K562 (cell line): ENCODE data around the gene ZNF213. TPM values are rescaled to one million over a fixed set of nuclear protein-coding genes. Genes with fewer than 3 reads are reported as not detected.

Source experiments
- ATAC-seq: fragments of 200-7000 bp; cut with Tn5 transposase; 3 replicates; pipeline ENCODE4 v1.9.1; 2020; ENCODE audit warnings: moderate library complexity
- BruUV-seq: library from RNA; stranded (reverse); fragments of 400-500 nt; replicated peaks from 2 replicates; lab custom pipeline; 2021; lab: Mats Ljungman, UMichigan
- CTCF ChIA-PET: fragments of 300-600 bp; formaldehyde crosslinking; extraction: SDS; loops from one replicate; lab custom pipeline; 2021; ENCODE audit warnings: low intra/inter-chr PET ratio; lab: Yijun Ruan, JAX
- POLR2A ChIA-PET: fragments of 300-600, 350-650 bp; sonication (Branson Sonifier 250); formaldehyde crosslinking; extraction: SDS; loops from one replicate; lab custom pipeline; 2021; ENCODE audit warnings: antibody characterized with exemption, inconsistent platforms; lab: Yijun Ruan, JAX
- DNase-seq, 4 experiments: peaks; one replicate each; pipeline versions ENCODE4 v3.0.0 to v3.0.0-alpha.2; 2011 to 2018; ENCODE audit warnings: low spot score in 3 of 4, mixed read lengths in 3 of 4; ENCODE audit errors: extremely low read depth in 1 of 4
- FAIRE-seq: peaks from 2 replicates; lab custom pipeline; 2011; peaks lifted over from hg19 to GRCh38; lab: Jason Lieb, UNC
- H2AFZ ChIP-seq: 2 replicates; pipeline ENCODE4 v1.6.0; 2011; ENCODE audit warnings: low read depth, low read length, control low read depth, inconsistent platforms
- H3K27ac ChIP-seq: fragments of 200-600 bp; 3 replicates; pipeline ENCODE4 v1.8.0; 2011; ENCODE audit warnings: low read depth, mild to moderate bottlenecking, control low read depth, inconsistent platforms, low read length, moderate library complexity, mixed read lengths; ENCODE audit errors: extremely low read depth
- H3K27me3 ChIP-seq, 2 experiments: fragments of 300-600 bp in 1 of 2; 2 replicates in 1 of 2; 3 replicates in 1 of 2; pipeline versions ENCODE4 v1.6.0 to v1.8.0; 2011; ENCODE audit warnings: inconsistent platforms in 2 of 2, low read length in 2 of 2, mild to moderate bottlenecking in 1 of 2, mixed read lengths in 1 of 2, moderate library complexity in 1 of 2; ENCODE audit not compliant: control insufficient read depth in 2 of 2, insufficient read depth in 2 of 2
- H3K36me3 ChIP-seq: fragments of 300-600 bp; 3 replicates; pipeline ENCODE4 v1.8.0; 2011; ENCODE audit warnings: mild to moderate bottlenecking, low read length, inconsistent platforms; ENCODE audit not compliant: control insufficient read depth, insufficient read depth
- H3K4me1 ChIP-seq, 2 experiments: fragments of 200-600 bp in 1 of 2; replicated peaks in 1 of 2; 2 replicates in 1 of 2; 3 replicates in 1 of 2; pipeline versions ENCODE4 v1.5.1 to v1.8.0; 2011; ENCODE audit warnings: inconsistent platforms in 2 of 2, low read length in 2 of 2, mild to moderate bottlenecking in 1 of 2, mixed read lengths in 1 of 2, moderate library complexity in 1 of 2; ENCODE audit not compliant: control insufficient read depth in 2 of 2, insufficient read depth in 2 of 2
- H3K4me2 ChIP-seq: 2 replicates; pipeline ENCODE4 v1.6.1; 2011; ENCODE audit warnings: low read length, control low read depth, inconsistent platforms, mixed read lengths; ENCODE audit not compliant: insufficient read depth
- H3K4me3 ChIP-seq: fragments of 200-600 bp; sonication (generic), shearing (Covaris generic); 2 replicates; pipeline ENCODE4 v1.5.1; 2016; ENCODE audit warnings: control low read depth, inconsistent platforms
- H3K79me2 ChIP-seq: fragments of 200-600 bp; 3 replicates; pipeline ENCODE4 v1.8.0; 2011; ENCODE audit warnings: low read length, inconsistent platforms; ENCODE audit not compliant: control insufficient read depth, insufficient read depth
- H3K9ac ChIP-seq, 2 experiments: 2 replicates each; pipeline versions ENCODE4 v1.6.0 to v1.6.1; 2011; ENCODE audit warnings: low read depth in 2 of 2, low read length in 2 of 2, control low read depth in 1 of 2, inconsistent platforms in 1 of 2, mild to moderate bottlenecking in 1 of 2, mixed read lengths in 1 of 2; ENCODE audit not compliant: insufficient read depth in 1 of 2
- H3K9me1 ChIP-seq: one replicate; pipeline ENCODE4 v1.6.0; 2011; ENCODE audit warnings: inconsistent platforms, mild to moderate bottlenecking, low read length, moderate library complexity; ENCODE audit not compliant: control insufficient read depth, insufficient read depth
- H3K9me3 ChIP-seq: replicated peaks from 2 replicates; pipeline ENCODE4 v1.5.1; 2011; ENCODE audit warnings: low read depth, low read length, inconsistent platforms; ENCODE audit not compliant: control insufficient read depth, insufficient read depth
- H4K20me1 ChIP-seq: replicated peaks from 2 replicates; pipeline ENCODE4 v1.6.1; 2011; ENCODE audit warnings: low read length, inconsistent platforms, mixed read lengths; ENCODE audit not compliant: control insufficient read depth, insufficient read depth
- ASH1L ChIP-seq: fragments of 450-650 bp; IDR thresholded peaks from 2 replicates; pipeline ENCODE4 v1.6.1; 2018; ENCODE audit warnings: borderline replicate concordance, mild to moderate bottlenecking, low read depth; ENCODE audit not compliant: partially characterized antibody
- BACH1 ChIP-seq: fragments of 200-800 bp; sonication (Bioruptor generic); IDR thresholded peaks from 2 replicates; pipeline ENCODE4 v1.6.1; 2016; ENCODE audit warnings: missing genetic modification characterization, missing compliant biosample characterization
- BMI1 ChIP-seq: fragments of 150-350 bp; IDR thresholded peaks from 2 replicates; pipeline ENCODE4 v1.6.1; 2014; ENCODE audit warnings: low read length
- CREBBP ChIP-seq: IDR thresholded peaks from one replicate; pipeline ENCODE4 v1.6.1; 2012; ENCODE audit warnings: low read depth, mild to moderate bottlenecking, control low read depth, inconsistent platforms, low read length
- FOXA1 ChIP-seq: fragments of 450-650 bp; IDR thresholded peaks from 2 replicates; pipeline ENCODE4 v1.6.1; 2016; ENCODE audit warnings: mild to moderate bottlenecking, borderline replicate concordance
- HNRNPUL1 ChIP-seq: fragments of 200-400 bp; formaldehyde crosslinking; IDR thresholded peaks from 2 replicates; pipeline ENCODE4 v1.6.1; 2017; ENCODE audit warnings: low read length
- NFXL1 ChIP-seq: fragments of 450-650 bp; formaldehyde crosslinking; IDR thresholded peaks from 2 replicates; pipeline ENCODE4 v1.4.0; 2021; ENCODE audit warnings: mild to moderate bottlenecking
- NFYB ChIP-seq: IDR thresholded peaks from 2 replicates; pipeline ENCODE4 v1.6.1; 2011; ENCODE audit warnings: mild to moderate bottlenecking, moderate library complexity; ENCODE audit not compliant: insufficient read length; ENCODE audit errors: extremely low read depth
- POLR3A ChIP-seq: IDR thresholded peaks from 2 replicates; pipeline ENCODE4 v1.6.1; 2011; ENCODE audit warnings: borderline replicate concordance, mild to moderate bottlenecking, moderate library complexity; ENCODE audit not compliant: insufficient read length, insufficient read depth; ENCODE audit errors: extremely low read depth
- RBBP5 ChIP-seq: fragments of 200-600 bp; sonication (generic); IDR thresholded peaks from 2 replicates; pipeline ENCODE4 v1.6.1; 2012; ENCODE audit warnings: borderline replicate concordance, mild to moderate bottlenecking, low read length, control low read depth, inconsistent platforms; ENCODE audit not compliant: insufficient read depth, poor library complexity, severe bottlenecking
- WGBS: fragments of 100-300 bp; shearing (Covaris generic); methylation state at CpG from one replicate; pipeline ENCODE4 v1.1.6; 2016; ENCODE audit warnings: low coverage, mixed read lengths; ENCODE audit not compliant: insufficient coverage; ENCODE audit errors: missing lambda C conversion rate; 5-methylcytosine and 5-hydroxymethylcytosine counted together
- in situ Hi-C: fragments of 300-500 bp; cut with MboI; formaldehyde crosslinking; loops from 4 replicates; pipeline ENCODE4 v1.15.0; 2018; ENCODE audit warnings: inconsistent platforms, mixed read lengths
- intact Hi-C: fragments of 100-400 bp; cut with micrococcal nuclease; formaldehyde crosslinking; loops from 2 replicates; pipeline ENCODE4 v1.14.2; 2022
- polyA plus RNA-seq, 8 experiments: library from polyadenylated mRNA; depleted of rRNA in 4 of 8; stranded (reverse) in 5 of 8; unstranded in 3 of 8; fragments of >200 nt; fragmentation: Nextera tagmentation in 2 of 8; fragmentation: Illumina TruSeq in 1 of 8; extraction: Ambion mirVana in 2 of 8; extraction: Trizol in 1 of 8; gene quantifications; 2 replicates each; pipeline versions ENCODE4 v1.2.1 to v1.2.3, GENCODE V29; 2011 to 2014; ENCODE audit warnings: inconsistent platforms in 1 of 8, missing spikeins in 1 of 8
- total RNA-seq, 7 experiments: library from RNA; depleted of rRNA in 6 of 7; stranded (reverse); fragments of >200 nt in 6 of 7; fragmentation: Illumina TruSeq in 2 of 7; extraction: Trizol in 2 of 7; gene quantifications; 2 replicates each; pipeline versions ENCODE4 v1.2.1 to v1.2.3, GENCODE V29; 2011 to 2021; ENCODE audit warnings: low replicate concordance in 1 of 7
- TF ChIP-seq, protein P1 (sequence below): fragments of 450-650 bp; IDR thresholded peaks from 2 replicates; pipeline ENCODE4 v1.6.1; 2017; ENCODE audit warnings: antibody characterized with exemption
- TF ChIP-seq, protein P2 (sequence below): sonication (generic); formaldehyde crosslinking; IDR thresholded peaks from 2 replicates; pipeline ENCODE4 v1.8.0; 2022; ENCODE audit warnings: mild to moderate bottlenecking, missing genetic modification reagents
- TF ChIP-seq, protein P3 (sequence below), 2 experiments: fragments of 450-650 bp; IDR thresholded peaks; 2 replicates each; pipeline ENCODE4 v1.6.1; 2018; ENCODE audit warnings: mild to moderate bottlenecking in 2 of 2, low read depth in 1 of 2; ENCODE audit not compliant: partially characterized antibody in 2 of 2
- TF ChIP-seq, protein P4 (sequence below): fragments of 450-650 bp; IDR thresholded peaks from 2 replicates; pipeline ENCODE4 v1.6.1; 2017; ENCODE audit warnings: mild to moderate bottlenecking, moderate library complexity

The ZNF213 gene
- total and polyA plus RNA-seq, 9 of the 15 experiments (the other 6 are each of a cell fraction or from before 2014, with no cell fraction given) = 0.49 to 10.0 (median 1.8) TPM

DNA sequence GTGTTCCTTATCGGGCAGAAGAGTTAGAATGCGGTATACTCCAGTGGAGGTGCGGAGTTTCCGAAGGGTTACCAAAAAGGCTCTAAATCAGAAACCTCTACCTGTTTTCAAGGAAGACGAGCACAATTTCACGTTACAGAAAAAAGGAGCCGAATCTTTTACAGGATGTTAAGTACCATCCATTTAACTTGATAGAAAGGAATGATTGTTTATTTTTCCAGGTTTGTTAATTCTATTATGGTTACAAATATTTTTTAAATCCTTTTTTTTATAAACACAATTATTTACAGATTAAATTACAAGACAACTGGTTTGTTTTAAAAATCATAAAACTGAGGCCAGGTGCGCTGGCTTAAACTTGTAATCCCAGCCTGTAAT, 18.2 kb downstream of the ZNF213 start:
- ChIA-PET CTCF (no interaction called here), POLR2A (interaction anchor here (1.3 kb wide), 1 partner anchor 19 kb away, joined by 6 read pairs; no protein-coding TSS in a partner anchor)
- peaks cover 4% of the 10 kb centered on the region; the same call in 1 of the 2 replicates for H4K20me1 ChIP-seq
- peak overlapping the region; percentile 62; the same call in 1 of the 2 replicates for H3K4me3 ChIP-seq
- ATAC-seq (peak; percentile 30; the same call in 1 of the 3 replicates), DNase-seq (no peak), FAIRE-seq (no peak)
- H3K9ac ChIP-seq = no peak overlapping the region
- WGBS = 4% methylated on average over 8 of the region's 8 CpGs
- peaks cover 2 to 41% of the 10 kb centered on the region in 2 experiments; a peak in 3 of 5 replicates for H3K4me1 ChIP-seq
- H3K9me1 ChIP-seq = no peaks in the 10 kb centered on the region
- H3K4me2 ChIP-seq = peak overlapping the region; percentile 99; the same call in 1 of the 2 replicates
- no peaks in the 10 kb centered on the region for H3K79me2 ChIP-seq
- in situ Hi-C loops = no loop called here
- no peaks in the 10 kb centered on the region for H3K36me3 ChIP-seq
- no peaks in the 10 kb centered on the region for H3K27me3 ChIP-seq
- H2AFZ ChIP-seq = no peak overlapping the region
- no peaks in the 10 kb centered on the region for H3K9me3 ChIP-seq
- intact Hi-C loops = loop anchor here (1.0 to 10.0 kb wide), 3 partner anchors 14 to 112 kb away; no protein-coding TSS in a partner anchor
- H3K27ac ChIP-seq = no peak overlapping the region; the same call in 2 of the 3 replicates
- BruUV-seq = no TSS peak
- TF ChIP-seq POLR3A (no peak), CREBBP (no peak), NFYB (no peak), BACH1 (tag) (no peak), NFXL1 (no peak), RBBP5 (no peak), BMI1 (no peak), FOXA1 (no peak), ASH1L (no peak), HNRNPUL1 (no peak)
- TF ChIP-seq, protein P1, sequence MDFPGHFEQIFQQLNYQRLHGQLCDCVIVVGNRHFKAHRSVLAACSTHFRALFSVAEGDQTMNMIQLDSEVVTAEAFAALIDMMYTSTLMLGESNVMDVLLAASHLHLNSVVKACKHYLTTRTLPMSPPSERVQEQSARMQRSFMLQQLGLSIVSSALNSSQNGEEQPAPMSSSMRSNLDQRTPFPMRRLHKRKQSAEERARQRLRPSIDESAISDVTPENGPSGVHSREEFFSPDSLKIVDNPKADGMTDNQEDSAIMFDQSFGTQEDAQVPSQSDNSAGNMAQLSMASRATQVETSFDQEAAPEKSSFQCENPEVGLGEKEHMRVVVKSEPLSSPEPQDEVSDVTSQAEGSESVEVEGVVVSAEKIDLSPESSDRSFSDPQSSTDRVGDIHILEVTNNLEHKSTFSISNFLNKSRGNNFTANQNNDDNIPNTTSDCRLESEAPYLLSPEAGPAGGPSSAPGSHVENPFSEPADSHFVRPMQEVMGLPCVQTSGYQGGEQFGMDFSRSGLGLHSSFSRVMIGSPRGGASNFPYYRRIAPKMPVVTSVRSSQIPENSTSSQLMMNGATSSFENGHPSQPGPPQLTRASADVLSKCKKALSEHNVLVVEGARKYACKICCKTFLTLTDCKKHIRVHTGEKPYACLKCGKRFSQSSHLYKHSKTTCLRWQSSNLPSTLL = no peak; the same call in 1 of the 2 replicates
- TF ChIP-seq, protein P2, sequence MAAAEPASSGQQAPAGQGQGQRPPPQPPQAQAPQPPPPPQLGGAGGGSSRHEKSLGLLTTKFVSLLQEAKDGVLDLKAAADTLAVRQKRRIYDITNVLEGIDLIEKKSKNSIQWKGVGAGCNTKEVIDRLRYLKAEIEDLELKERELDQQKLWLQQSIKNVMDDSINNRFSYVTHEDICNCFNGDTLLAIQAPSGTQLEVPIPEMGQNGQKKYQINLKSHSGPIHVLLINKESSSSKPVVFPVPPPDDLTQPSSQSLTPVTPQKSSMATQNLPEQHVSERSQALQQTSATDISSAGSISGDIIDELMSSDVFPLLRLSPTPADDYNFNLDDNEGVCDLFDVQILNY = no peak
- TF ChIP-seq, protein P3, sequence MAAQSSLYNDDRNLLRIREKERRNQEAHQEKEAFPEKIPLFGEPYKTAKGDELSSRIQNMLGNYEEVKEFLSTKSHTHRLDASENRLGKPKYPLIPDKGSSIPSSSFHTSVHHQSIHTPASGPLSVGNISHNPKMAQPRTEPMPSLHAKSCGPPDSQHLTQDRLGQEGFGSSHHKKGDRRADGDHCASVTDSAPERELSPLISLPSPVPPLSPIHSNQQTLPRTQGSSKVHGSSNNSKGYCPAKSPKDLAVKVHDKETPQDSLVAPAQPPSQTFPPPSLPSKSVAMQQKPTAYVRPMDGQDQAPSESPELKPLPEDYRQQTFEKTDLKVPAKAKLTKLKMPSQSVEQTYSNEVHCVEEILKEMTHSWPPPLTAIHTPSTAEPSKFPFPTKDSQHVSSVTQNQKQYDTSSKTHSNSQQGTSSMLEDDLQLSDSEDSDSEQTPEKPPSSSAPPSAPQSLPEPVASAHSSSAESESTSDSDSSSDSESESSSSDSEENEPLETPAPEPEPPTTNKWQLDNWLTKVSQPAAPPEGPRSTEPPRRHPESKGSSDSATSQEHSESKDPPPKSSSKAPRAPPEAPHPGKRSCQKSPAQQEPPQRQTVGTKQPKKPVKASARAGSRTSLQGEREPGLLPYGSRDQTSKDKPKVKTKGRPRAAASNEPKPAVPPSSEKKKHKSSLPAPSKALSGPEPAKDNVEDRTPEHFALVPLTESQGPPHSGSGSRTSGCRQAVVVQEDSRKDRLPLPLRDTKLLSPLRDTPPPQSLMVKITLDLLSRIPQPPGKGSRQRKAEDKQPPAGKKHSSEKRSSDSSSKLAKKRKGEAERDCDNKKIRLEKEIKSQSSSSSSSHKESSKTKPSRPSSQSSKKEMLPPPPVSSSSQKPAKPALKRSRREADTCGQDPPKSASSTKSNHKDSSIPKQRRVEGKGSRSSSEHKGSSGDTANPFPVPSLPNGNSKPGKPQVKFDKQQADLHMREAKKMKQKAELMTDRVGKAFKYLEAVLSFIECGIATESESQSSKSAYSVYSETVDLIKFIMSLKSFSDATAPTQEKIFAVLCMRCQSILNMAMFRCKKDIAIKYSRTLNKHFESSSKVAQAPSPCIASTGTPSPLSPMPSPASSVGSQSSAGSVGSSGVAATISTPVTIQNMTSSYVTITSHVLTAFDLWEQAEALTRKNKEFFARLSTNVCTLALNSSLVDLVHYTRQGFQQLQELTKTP (IDR thresholded peaks at IDR 0.05; ENCODE audit: low read depth in 1 of 2, partially characterized antibody in 2 of 2) = no peak
- TF ChIP-seq, protein P4, sequence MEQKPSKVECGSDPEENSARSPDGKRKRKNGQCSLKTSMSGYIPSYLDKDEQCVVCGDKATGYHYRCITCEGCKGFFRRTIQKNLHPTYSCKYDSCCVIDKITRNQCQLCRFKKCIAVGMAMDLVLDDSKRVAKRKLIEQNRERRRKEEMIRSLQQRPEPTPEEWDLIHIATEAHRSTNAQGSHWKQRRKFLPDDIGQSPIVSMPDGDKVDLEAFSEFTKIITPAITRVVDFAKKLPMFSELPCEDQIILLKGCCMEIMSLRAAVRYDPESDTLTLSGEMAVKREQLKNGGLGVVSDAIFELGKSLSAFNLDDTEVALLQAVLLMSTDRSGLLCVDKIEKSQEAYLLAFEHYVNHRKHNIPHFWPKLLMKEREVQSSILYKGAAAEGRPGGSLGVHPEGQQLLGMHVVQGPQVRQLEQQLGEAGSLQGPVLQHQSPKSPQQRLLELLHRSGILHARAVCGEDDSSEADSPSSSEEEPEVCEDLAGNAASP = no peak
